HG03571 (cell line): ENCODE results near the gene GNAZ.

ENCODE experiments used
- ATAC-seq: cut with Tn5 transposase; IDR thresholded peaks from one replicate; pipeline ENCODE4 v1.9.1; 2021; ENCODE audit not compliant: unreplicated experiment

Gene GNAZ

GRCh38 chr22:23151827-23152226, 81.5 kb downstream of the GNAZ start:
- no peak for ATAC-seq

DNA sequence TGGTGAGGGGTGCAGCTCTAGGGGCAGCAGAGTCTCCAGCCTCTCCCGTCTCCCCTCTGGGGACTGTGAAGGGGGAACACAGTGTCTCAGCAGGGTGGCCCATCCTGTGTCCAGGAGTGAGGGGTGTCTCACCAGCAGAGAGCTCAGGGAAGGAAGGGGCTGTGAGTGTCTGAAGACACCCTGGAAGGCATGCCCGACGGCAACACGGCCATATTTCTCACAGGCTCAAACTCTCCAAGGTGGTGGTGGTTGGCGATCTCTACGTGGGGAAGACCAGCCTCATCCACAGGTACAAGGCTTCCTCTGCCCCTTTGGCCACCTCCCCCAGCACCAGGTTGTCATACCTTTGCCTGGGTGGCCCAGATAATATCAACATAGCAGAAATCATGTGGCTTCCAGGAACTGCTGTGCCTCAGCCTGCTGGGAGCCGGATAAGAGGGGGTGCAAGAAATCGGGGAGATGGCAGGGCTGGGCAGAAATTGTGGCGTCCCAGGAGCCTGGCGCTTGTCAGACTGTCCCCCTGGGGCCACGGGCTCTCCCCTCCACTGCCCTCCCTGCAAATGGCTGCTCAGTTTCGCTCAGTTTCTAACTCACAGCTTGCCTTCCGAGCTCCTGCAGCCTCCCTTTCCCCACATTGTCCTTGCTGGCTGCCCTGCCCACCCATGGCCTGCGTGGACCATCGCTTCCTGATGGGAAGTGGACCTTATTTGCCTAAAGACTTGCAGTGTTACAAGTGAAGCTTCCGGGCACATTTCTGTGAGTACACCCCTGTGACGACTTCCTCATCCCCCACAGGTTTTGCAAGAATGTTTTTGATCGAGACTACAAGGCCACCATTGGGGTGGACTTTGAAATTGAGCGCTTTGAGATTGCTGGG, 82.2 kb downstream of the GNAZ start:
- ATAC-seq, result no peak

DNA sequence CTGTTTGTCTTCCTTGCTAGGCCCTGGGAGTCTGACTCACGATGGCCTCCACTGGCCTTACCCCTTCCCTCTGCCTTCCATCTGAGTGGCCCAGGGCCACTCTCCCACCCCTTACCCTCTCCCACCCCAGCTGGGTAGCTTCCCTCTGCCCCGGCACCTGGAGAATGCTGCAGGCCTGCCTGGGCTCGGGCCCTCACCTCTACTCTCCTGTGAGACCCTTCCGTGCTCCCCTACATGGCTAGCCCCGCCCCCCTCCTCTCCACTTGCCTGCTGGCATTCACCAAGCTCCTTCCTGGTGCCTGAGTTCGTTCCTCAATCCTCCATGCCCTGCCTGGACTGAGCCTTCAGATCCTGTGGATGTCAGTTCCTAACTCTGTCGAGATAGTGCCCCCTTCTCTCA, 83.7 kb downstream of the GNAZ start:
- no peak for ATAC-seq

GRCh38 chr22:23154461-23154860, 84.1 kb downstream of the GNAZ start:
- ATAC-seq, result no peak

DNA sequence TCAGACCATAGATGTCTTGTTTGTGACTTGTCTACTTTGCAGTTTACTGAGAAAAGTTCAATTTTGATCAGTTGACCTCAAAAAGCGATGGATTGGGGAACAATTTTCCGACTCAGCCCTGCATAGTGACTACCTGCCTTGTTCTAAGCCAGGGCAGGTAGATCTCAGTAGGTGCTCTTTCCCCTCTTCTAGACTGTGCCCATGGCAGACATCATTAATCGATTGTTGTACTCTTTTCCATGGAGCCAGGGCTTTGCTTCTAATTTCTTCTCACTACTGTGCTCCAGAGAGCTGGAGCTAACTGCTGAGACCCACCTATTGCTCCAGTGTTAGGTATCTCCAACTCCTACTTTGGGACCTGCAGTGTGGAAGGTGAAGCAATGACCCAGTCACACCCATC, 84.8 kb downstream of the GNAZ start:
- no peak for ATAC-seq

- no peak for ATAC-seq
Measured at GRCh38 chr22:23155831-23156230, 85.5 kb downstream of the GNAZ start.

DNA sequence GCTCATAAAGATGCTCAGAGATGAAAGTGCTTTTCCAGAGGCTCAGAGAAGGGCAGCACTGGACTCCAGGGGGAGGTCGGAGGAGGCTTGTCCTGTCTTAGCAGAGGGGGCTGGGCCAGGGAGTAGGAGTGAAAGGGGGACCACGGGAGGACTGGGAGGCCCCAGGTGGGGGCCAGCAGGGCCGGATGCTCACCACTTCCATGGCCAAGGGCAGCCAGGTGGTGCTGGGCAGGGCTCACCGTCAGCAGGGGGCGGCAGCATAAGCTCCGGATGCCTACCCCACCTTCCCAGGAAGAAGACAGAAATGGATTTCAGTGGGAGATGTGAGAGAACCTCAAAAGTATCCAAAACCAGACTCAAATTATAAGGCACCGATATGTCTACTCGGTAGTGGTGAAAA, 86.0 kb downstream of the GNAZ start:
- ATAC-seq, result no peak

- ATAC-seq, result no peak
Measured at GRCh38 chr22:23157560-23158515, 87.5 kb downstream of the GNAZ start.

GRCh38 chr22:23158516-23159290, 88.4 kb downstream of the GNAZ start:
- no peak for ATAC-seq

DNA sequence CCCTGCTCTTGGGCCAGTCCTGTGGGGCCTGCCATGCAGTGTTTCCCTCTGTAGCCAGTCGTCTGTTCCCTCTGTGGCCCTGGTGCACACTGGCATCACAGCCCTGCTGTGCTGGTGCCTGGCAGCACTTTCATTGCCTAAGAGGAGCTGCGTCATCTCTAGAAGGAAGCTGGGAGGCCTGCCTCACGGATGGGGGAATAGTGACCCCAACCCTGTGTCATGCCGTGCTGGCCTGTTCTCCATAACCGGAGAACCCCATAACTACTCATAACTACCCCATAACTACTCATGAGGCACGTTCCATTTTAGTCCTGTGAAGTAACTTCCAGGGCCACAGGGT, 88.9 kb downstream of the GNAZ start:
- no peak for ATAC-seq

- ATAC-seq, result no peak
Measured at GRCh38 chr22:23161029-23161428, 90.7 kb downstream of the GNAZ start.

- ATAC-seq, result no peak
Measured at GRCh38 chr22:23161574-23161973, 91.3 kb downstream of the GNAZ start.

DNA sequence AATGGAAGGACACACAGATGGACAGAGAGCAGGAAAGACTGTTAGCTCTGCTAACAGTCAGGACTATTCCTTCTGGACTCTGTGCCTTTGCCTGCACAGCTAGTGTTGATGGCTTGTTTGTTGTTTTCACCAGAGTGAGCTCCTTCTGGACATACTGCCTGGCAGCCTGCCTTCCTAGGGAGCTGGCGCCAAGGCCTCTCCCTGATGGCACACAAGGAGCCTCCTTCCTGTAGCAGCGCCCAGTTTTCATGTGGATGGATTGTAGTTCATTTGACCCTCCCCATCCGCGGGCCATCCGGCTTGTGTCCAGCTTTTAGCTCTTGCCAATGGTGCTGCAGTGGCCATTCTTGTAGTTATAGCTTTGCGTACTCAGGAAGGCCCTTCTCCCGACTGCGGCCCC, 93.3 kb downstream of the GNAZ start:
- ATAC-seq, result no peak

GRCh38 chr22:23164091-23164490, 93.8 kb downstream of the GNAZ start:
- ATAC-seq, result no peak

GRCh38 chr22:23166042-23166831, 95.9 kb downstream of the GNAZ start:
- ATAC-seq, result no peak

DNA sequence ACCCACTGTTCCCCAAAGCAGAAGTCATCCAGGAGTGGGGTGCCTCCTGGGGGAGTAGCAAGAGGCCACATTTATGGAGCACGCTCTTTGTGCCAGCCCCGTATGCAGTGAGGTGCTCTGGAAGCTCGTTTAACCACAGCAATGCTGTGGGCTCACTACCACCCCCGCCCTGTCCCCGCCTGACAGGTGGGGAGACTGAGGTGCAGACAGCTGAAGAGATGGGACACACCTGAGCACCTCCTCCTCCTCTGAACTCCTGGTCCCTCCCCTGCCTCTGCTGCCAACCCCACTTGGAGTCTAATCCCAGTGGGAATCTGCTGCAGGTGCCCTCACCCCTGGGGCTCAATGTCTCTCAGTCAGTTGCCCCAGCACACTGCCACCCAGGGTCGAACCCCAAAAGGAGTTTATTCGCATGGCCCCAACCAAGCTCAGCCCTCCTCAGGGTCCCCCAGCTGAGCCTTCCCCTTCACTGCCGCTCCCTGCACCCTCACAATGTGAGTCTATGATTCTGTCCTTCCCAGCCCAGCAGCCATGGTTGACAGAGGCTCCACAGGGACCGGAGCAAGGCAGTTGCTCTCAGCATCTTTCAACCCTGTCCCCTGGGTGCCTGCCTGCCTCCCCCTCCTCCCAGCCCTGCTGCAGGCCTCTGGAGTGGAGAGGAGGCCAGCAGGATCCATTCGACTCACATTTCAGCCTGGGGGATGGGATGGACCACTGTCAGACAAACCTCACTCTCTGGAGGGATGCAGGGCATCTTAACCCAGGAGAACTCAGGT, 96.7 kb downstream of the GNAZ start:
- ATAC-seq, result no peak

- no peak for ATAC-seq
Measured at GRCh38 chr22:23168391-23169042, 98.2 kb downstream of the GNAZ start.

- no peak for ATAC-seq
Measured at GRCh38 chr22:23169043-23169406, 98.7 kb downstream of the GNAZ start.
